GM18873 (cell line): ENCODE measurements around the gene GNG2.

Source experiments
- ATAC-seq: cut with Tn5 transposase; IDR thresholded peaks from one replicate; pipeline ENCODE4 v1.9.1; 2021; ENCODE audit warnings: mild to moderate bottlenecking, moderate library complexity, moderate number of reproducible peaks; ENCODE audit not compliant: unreplicated experiment, low FRiP score

Gene GNG2

DNA sequence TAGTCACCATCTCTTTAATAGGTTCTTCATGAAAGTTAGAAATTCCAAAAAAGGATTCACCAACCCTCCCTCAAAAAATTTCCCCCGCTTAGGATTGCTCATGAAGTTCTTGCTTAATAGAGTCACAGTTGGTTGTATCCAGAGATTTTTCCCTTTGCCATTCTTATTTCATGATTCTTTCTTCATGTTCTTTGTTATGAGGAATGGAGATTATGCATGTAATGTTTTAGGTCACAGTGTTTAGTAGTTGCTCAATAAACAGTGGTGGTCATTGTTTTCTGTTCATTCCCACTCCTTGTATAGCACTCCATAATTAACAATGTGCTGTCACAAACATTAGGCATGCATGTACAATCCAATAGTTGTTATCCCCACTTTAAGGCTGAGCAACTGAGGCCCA is 77.7 kb downstream of the GNG2 start:
- ATAC-seq, result no peak

DNA sequence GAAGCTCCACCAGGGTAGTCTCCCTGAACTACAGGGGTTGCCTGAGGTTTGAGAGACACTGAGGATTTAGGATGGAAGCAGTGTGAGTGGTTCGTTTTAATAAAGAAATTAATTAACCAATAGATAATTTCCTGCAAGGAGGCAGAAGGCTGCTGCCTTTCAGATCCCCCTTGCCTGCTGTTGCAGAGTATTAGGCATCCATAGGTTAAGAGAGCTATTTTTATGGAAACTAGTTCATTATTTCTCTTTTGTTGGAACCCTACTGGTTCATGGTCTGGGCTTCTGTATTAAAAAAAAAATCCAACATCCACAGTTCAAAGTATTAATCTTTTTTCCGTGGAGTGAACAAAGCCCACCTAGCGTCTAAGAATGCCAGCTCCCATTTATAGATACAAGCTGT is 78.4 kb downstream of the GNG2 start:
- no peak for ATAC-seq

DNA sequence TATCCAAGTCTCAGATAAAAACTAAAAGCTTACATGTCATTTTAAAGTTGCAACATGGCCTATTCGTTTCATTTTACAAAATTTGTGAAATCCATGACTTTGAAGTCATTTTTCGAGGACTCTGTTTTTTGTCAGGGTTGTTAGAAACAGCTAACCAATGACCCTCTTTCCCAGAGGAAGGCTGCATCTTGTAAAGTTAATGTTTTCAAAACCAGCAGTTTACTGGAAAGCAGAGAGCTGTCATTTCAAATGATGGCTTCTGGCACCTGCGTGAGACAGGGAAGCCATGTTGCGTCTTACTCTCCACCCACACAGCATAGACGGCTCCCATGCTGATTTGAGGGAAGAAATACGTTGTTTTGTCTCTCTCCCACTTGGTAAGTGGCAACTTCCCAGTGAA is 78.8 kb downstream of the GNG2 start:
- ATAC-seq, result no peak

DNA sequence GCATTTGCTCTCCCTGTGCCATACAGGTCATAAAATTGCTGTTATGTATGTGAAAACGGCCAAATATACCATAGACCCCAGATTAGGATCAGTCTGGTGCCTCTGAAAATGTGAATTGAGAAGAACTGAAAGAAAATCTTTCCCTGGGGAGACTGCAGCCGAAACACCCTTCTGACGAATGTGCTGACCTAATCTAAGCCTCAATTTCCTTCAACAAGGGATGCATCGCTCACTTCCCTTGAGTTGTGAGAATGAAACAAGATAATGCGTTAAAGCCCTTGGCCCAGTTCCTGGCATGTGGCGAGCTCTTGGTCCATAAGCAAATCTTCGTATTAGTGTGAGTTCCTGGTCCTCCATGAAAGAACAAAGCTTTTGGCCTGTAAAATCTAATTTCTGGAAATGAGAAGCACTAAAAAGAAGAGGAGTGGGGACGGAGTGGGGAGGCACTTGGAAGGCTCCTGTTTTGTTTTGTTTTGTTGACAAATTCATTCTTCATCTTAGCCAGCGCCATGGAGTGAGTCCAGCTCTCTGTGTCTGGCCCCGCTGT is 79.4 kb downstream of the GNG2 start:
- no peak for ATAC-seq

DNA sequence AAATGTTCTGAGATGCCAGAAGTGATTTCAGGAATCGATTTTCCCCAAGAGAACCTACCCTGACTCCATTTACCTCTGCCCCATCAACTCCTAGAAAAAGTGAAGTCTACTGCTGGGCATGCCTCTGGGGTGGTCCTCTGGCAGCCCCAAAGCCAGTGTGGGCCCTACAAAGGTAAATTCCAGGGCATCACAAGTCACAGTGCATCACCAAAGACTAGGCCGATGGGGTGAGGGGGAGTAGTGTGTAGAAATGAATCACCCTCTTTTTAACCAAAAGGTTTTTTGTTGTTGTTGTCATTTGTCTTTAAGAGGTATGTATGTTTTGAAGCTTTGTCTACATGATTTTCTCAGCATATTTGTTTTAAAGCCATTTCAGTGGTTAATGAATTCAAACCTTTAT is 82.6 kb downstream of the GNG2 start:
- ATAC-seq, result no peak

DNA sequence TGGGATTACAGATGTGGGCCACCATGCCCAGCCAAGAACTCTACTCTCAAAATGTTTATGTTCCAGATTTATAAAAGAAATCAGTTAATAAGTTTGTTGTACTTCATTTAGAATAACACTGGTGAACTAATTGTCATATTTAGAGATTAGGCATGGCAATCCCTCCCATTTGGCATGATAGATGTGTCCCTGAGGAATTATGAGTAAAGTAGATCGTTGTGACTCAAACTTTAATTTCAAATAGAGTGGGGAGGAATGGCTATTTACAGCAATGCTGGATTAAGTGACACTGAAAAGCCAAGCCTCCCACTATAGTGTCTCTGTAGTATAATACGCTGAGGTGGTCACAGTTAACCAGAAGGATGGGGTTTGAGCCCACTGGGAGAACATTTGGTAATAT is 89.6 kb downstream of the GNG2 start:
- ATAC-seq, result no peak

DNA sequence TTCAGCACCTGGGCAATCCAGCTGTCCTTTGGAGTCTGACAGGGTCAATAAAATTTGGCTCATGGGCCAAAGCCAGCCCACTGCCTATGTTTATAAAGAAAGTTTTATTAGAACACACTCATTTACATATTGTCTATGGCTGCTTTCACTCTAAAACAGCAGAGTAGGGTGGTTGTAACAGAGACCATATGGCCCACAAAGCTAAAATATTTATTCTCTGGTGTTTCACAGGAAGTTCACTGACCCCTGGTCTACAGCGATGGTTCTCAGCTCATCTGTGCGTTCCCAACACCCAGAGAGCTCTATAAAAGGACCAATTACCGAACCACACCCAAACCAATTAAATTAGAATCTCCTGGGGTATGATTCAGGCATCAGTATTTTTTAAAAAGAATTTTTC is 91.2 kb downstream of the GNG2 start:
- no peak for ATAC-seq

DNA sequence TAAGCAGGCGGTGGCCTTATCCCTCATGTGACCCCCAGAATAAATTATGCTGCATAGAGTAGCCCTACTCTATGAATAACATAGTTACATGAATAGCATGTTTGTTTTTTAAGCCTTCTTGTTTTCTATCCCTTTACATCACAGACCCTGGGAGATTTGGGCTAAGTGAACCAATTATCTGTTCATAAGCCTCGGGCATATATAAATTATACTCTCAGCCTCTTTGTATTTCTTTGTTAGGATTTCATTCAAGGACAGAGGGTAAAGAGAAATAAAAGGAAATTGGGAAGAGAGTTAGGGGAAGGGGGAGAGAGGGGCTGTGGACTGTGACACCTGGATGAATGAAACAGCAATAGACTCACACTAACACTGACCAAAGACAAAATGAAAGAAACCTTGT is 93.6 kb downstream of the GNG2 start:
- ATAC-seq, result no peak

DNA sequence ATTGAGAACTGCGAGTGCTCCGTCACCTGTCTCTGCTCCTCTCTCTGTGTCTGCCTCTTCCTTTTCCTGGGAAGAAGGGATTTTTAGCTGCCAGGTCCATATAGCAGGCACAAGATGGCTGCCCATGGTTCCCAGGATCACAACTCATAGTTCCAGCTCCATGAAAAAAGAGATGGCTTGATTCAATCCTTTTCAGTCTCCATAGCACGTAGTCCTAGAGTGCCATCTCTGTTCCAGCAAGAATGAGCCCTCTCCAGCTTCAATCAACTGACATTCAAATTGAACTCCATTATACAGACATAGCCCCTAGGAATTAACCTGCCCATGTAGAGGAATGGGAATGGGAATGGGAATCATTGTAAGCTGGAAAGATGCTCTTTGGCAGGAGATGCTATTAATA is 94.2 kb downstream of the GNG2 start:
- ATAC-seq, result no peak

DNA sequence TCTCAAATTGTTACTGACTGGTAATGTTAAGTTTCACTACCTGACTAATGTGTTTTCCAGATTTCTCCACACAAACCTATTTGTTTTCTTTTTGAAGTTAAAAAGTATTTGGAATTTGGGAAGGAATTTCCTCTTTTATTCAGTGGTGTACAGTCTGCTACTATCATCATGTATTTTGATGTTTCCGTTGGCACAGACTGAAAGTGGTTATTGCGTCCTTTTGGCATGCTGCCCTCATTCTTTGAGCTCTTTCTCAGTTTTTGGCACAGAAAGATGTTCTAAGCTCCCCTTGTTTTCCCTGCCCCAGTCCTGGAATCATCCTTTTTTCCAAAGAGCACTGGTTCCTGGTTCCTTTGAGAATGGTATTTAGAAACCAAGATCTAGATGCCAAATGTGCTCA is 97.5 kb downstream of the GNG2 start:
- ATAC-seq, result no peak

DNA sequence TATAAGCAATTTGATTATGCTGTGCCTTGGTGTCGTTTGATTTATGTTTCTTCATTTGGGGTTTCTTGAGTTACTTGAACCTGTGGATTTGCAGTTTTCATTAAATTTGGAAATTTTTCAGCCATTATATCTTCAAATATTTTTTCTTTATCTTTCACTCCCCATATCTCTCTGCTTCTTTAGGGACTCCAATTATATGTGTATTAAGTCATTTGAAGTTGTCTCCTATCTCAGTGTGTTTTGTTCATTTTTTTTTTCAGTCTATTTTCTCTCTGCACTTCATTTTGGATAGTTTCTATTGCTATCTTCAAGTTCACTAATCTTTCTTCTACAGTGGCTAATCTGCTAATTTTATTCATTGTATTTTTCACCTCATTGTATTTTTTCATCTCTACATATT is 99.5 kb downstream of the GNG2 start:
- no peak for ATAC-seq

DNA sequence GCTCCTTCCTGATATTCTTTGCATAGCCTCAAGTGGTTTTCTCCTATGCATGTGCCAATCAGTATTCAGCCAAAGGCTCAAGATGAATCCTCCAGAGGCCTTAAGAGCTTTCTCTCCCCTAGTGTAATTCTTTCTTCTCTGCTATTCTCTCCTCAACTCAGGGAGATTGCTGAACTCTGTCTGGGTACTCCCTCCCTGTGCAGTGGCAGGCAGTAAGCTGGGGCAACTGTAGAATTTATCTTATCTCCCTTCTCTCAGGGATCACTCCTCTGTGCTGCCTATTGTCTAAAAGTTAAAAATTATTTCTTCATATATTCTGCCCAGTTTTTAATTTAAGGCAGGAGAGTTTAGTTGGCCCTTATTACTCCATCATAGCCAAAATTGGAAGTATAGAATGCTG is 100.5 kb downstream of the GNG2 start:
- no peak for ATAC-seq

DNA sequence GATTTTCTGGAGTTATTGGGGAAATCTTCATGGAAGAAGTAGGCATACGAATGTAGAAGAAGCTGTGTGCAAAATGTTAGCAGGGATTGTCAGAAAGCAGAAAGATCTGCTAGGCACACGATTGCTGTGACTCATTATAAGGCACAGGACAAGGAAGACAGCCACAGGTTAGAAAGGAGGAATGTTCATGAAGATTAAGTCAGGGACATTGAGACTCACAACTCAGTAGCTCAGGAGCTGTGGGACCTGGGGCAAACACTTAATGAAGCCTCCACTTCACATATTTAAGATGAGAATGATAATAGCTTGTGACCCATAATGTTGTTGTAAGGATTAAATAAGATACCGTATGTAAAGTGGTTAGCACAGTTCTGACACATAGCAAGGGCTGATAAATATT is 102.3 kb downstream of the GNG2 start:
- no peak for ATAC-seq

DNA sequence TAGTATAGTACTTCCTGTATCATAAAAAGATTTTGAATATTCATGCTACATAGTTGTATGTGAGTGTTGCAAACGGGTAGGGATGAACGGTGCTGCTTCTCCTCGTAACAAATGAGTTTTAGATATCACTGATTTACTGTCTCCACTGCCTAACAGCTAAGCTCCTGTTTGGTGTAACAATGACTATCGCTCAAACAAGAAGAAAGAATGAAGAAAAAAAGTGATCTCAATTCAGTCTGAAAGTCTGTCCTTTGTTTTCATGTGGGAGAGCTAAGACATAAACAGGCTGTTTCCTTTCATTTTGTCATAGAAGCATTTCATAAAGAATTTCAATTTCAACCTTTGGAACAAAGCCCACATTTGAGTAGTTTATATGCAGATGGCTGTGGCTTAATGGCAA is 102.9 kb downstream of the GNG2 start:
- ATAC-seq, result no peak

DNA sequence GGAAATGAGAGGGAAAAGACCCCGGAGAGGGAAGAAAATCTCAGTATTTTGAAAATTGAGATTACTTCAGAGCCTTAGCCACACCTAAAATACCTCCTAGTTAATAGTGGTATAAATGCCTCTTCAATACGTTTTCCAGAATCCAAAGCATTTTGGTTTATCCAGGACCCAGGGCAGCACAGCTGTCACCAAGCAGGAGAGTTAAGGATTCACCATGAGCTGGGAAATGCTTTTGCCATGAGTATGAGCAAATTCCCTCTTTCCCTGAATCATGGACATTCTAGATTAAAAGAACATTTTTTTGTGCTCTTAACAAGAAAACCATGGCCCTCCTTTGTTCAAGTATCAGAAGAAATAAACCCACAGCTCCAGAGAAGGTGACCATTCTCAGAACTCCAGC is 107.1 kb downstream of the GNG2 start:
- ATAC-seq, result no peak

DNA sequence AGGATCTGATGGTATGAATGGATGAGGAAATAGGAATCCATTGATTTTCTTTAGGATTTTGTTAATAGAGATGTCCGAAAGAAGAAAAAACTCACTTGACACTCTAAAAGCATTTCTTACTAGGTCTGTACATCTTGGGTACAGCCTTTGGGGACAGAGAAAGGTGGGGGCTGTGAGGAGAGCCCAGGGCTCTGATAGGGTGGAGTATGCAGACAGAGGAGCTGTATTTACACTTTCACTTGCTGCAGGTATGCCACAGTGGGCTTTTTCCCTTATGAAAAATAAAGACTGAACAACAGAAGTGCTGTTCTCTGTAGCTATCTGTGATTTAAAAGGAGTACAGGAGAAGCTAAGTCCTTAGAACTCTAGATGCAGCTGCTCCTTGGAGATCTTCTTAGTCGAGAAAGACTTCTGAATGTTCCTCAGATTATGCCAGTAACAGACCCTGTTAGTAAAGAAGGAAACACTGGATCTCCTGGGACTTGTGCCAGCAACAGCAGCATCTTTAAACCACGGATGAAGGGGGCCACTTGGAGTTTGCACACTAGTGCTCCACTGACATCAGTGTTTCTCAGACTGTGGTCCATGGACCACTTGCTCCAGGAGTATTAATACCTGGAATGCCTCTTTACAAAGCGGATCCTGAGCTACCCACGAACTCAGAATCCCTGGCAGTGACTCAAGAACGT is 109.6 kb downstream of the GNG2 start:
- no peak for ATAC-seq

DNA sequence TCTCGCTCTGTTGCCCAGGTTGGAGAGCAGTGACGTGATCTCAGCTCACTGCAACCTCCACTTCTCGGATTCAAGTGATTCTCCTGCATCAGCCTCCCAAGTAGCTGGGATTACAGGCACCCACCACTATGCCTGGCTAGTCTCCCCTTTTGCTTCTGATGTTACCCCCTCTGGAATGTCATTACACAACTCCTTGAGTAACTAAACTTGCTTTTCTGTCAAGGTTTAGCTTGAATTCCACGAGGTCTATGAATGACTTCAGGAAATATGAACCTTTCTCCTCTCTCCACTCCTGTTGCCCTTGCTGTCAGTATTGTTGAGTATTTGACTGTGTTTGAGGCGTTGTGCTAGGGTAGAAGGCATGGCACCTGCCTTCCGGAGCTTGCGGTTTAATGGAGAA is 112.2 kb downstream of the GNG2 start:
- ATAC-seq, result no peak

DNA sequence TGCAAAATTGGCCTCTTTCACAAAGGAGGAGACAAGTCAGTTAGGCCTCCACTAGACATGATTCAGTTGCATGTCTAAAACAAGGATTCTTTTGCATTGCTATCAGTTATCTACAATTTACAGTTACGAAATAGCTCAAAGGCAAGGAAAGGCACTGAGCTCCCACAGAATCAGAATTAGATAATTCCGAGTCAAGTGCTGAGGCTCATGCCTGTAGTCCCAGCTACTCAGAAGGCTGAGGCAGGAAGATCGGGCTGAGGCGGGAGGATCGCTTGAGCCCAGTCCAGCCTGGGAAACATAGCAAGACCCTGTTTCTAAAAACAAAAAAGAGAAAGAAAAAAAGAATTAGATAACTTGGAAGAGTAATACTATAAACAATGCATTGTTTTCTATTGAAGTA is 116.7 kb downstream of the GNG2 start:
- ATAC-seq, result no peak

DNA sequence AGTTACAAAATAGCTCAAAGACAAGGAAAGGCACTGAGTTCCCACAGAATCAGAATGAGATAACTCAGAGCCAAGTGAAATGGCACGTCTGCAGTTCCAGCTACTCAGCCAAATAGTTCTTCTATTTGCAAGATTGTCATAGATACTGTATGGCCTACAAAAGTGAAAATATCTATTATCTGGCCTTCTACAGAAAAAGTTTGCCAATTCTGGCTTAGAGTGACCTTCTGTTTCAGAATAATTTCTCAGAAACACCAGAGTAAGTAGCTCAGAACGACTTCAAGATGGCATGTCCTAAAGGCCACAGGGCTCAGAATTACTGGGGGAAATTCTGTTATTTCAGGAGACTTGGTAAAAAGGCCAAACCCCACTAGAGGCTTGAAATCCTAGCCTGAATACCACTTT is 118.3 kb downstream of the GNG2 start:
- no peak for ATAC-seq

DNA sequence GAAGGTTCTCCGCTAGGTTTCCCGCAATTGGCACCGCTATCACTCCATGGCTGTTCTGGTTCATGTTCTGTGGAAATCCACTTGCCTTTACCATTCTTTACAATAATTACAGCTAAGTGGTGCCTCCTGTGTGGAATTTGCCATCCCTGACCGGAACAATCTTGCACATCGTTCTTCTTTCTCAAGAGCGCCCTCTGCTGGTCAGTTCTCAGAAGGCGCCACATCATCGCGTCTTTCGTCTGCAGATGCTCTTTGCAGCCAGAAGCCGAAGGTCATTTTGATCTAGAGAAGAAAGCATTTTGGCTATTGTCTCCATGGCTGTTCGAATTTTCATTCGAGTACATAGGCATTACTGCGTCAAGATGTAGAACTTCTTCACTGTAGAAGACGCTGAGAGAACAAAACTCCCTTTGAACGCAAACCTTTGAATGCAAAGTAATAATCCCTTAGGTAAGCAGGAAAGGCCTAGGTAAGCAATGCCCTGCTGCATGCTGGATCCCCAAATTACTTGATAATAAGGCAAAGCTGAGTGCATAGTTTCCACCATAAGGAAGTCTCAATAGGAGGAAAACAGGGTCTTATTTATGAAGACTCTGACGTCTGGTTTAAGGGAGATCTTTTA is 118.8 kb downstream of the GNG2 start:
- ATAC-seq, result peak; percentile 50

DNA sequence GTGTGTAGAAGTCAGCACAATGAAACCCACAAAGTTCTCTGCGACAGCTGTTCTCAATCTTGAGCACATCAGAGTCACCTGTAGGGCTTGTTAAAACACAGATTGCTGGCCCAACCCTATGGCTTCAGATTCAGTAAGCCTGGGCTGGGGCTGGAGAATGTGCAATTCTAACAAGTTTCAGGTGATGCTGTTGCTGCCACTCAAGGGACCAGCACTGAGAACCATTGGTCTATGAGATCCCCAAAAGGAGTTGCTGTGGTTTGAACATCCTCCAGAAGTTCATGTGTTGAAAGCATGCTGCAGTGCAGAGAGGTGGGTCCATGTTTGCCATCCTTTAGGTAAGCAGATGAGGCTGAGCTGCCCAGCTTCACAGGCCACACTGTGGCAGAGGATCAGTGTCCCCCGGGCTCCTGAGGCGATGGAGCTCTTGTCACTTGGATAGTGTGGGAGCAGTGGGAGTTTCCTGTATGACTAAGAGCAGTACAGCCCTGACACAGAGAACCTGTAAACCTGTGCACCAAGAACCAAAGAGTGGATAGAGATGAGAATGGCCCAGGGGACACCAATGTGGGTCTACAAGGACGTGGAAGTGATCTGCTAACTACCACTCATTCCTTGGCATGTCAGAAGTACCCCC is 120.9 kb downstream of the GNG2 start:
- ATAC-seq, result no peak

DNA sequence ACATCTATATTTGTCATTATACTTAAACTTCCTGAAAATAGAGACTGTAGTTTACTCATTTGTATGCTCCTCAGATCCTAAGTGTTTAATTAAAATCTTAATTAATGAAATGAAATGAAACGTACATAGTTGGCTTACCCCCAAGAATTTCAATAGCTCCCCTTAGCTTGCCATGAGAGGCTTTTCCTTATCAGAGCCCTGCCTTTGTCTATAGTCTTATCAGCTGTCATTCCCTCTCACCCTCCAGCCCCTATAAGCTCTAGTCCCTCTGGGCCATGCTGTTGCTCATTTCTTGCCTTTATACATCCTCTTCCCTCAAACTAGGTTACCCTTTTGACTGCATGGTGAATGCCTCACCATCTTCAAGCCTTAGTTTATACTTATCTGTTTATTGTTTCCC is 127.8 kb downstream of the GNG2 start:
- no peak for ATAC-seq
